Measurements from ENCODE around the gene KRTAP10-9.
"Not testable (repeated sequence)": the region's sequence is repeated elsewhere in the genome, so short reads cannot be mapped to it uniquely, and the experiment has no call there.

The KRTAP10-9 gene, protein sequence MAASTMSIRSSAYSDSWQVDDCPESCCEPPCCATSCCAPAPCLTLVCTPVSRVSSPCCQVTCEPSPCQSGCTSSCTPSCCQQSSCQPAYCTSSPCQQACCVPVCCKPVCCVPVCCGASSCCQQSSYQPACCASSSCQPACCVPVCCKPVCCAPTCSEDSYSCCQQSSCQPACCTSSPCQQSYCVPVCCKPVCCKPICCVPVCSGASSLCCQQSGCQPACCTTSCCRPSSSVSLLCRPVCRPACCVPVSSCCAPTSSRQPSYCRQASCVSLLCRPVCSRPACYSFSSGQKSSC

DNA sequence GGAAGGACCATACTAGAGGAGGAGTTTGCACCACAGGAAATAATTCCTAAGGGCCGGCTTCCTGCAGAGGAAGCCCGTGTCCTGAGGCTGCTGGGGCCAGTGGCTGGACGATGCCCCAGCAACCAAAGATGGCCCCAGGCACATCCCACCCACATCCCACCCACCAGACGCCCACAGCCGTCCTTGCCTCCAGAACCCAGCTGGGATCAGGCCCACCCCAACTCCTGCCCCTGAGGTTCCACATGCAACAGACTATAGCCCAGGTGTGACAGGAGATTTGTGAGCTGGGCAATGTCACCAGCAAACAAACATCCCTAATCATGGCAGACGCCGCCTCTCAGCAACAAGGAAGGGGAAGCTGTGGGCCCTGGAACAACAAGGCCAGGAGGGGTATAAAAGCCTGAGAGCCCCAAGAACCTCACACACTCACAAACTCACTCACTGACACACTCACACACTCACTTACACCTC, at the start of gene KRTAP10-9:
Gene KRTAP10-9 (plus strand): TSS at position 421 of the 471 bp plus-strand sequence. CDS start 79 bp downstream, outside the sequence.
- DNase-seq (ENCODE audit: low read depth), result no peak

DNA sequence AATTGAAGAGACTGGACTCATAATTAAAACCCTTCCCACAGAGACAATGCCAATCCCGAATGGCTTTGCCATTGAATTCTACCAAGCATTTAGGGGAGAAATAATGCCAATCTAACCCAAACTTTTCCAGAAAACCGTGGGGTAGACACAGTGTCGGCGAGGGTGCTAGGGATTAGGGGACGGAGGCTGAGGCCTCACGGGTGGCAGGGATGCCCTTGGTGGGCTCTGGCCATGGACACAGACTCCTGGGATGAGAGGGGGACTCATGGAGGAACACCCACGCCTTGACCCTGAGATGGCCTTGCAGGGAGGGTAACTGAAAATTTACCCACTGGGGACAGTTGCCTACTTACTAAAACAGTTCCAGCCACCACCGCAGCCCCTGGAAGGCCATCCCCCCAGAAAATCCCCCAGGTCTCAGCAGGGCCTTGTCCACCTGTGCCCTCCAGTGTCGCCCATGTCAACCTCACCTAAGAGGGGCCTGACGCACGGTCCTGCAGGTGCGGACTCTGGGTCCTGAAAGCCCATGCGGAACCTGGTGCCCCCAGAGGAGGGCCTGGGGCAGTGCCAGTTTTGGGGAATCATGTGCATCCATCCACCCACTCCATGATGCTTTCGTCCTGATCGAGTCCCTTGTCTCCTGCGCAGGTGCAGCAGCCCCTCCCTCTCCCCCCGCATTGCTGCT, 48.4 kb upstream of the KRTAP10-9 start:
- no peak for DNase-seq (ENCODE audit: low read depth)

DNA sequence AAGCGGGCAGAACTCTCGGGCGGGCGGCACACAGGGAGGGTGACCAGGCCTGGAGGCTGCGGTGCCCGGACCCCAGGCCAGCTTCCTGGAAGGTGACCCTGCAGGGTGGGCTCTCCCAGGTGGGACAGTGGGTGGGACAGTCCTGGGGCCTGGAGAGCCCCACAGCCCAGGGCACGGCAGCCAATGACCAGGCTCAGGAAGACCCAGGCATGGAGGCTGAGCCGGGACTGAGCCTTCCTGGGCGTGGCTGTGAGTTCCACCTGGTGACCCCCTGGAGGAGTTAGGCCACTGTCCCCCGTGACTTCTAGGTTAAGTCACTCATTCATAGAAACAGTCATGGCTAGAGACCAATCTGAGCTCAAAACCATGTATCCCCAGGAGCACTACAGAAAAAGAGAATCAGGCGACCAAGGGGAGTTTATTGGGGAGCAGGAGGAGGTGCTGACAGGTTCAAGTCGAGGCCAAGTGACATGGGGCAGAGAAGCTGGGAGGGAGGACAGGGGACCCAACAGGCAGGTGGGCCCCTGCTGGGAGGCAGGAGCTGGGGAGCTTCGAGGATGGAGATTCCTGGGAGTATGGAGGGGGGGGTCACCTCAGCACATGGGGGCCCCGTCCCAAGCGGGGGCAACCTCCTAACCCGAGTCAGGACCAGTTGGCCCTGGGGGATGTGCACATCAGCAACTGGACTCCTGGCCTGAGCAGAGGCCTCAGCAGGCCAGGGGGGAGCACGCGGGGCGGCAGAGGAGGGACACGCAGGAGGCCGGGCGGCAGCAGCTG, 47.6 kb upstream of the KRTAP10-9 start:
- no peak for DNase-seq (ENCODE audit: low read depth)

DNA sequence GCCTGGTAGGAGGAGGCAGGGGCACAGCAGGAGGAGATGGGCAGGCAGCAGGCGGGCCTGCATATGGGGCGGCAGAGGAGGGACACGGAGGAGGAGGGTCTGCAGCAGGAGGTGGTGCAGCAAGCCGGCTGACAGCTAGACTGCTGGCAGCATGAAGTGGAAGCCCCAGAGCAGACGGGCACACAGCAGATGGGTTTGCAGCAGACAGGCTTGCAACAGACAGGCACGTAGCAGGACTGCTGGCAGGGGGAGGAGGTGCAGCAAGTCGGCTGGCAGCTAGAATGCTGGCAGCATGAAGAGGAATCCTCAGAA, 47.1 kb upstream of the KRTAP10-9 start:
- no peak for DNase-seq (ENCODE audit: low read depth)

DNA sequence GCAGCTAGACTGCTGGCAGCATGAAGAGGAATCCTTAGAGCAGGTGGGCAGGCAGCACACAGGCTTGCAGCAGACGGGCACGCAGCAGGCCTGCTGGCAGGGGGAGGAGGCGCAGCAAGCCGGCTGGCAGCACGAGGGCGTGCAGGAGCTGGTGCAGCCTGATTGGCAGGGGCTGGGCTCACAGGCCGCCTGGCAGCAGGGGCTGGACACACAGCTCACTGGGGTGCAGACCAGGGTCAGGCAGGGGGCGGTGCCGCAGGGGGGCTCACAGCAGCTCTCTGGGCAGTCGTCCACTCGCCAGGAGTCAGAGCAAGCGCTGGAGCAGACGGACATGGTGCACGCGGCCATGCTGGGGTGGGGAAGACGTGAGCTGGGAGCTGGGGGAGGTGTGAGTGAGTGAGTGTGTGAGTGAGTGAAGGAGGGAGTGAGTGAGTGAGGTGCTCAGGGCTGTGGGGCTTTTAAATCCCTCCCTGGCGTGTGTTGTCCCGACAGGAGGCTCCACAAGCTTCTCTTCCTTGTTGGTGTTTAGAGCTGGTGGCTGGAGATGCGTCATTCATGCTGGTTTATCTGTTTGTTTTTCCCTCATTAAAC, 46.6 kb upstream of the KRTAP10-9 start, which contains the start of gene KRTAP10-5:
Gene KRTAP10-5 (minus strand): TSS at position 374 of the 591 bp plus-strand sequence. CDS start 26 bp downstream, at position 348.
- not testable (repeated sequence) for DNase-seq (ENCODE audit: low read depth)

DNA sequence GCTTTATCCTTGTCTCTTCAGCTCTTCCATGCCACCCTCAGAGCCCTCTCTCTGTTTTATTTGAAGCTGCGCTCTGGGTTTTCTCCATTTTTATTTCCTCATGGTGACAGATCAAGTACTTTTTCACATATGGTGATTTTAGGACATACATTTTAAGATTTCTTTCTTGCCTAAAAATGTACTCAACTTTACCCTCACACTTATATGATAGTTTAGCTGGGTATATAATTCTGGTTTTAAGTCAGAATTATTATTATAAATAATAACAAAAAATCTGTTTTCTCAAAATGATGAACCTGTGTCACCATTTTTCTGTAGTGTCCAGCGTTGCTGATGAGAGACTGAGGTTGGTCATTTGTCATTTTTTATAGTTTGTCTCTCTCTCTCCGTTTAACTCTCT, 45.7 kb upstream of the KRTAP10-9 start:
- DNase-seq (ENCODE audit: low read depth), result no peak

DNA sequence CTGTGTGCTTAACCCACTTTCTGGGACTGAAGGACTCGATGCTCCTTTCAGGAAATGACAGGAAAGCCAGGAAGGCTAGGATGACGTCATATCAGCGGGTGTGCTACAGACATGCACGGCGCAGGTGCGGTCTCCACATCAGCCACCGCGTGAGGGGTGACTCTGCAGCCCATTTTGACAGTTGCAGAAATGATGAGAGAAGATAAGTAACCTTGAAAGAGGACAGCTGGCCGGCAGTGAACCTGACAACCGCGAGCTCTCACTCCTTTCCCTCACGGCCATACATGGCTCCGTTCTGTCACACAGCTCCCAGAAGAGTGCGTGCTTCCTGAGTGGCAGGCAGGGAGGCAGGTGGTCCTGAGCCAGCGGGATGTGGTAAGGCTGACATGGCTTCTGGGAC, 44.8 kb upstream of the KRTAP10-9 start:
- DNase-seq (ENCODE audit: low read depth), result no peak

DNA sequence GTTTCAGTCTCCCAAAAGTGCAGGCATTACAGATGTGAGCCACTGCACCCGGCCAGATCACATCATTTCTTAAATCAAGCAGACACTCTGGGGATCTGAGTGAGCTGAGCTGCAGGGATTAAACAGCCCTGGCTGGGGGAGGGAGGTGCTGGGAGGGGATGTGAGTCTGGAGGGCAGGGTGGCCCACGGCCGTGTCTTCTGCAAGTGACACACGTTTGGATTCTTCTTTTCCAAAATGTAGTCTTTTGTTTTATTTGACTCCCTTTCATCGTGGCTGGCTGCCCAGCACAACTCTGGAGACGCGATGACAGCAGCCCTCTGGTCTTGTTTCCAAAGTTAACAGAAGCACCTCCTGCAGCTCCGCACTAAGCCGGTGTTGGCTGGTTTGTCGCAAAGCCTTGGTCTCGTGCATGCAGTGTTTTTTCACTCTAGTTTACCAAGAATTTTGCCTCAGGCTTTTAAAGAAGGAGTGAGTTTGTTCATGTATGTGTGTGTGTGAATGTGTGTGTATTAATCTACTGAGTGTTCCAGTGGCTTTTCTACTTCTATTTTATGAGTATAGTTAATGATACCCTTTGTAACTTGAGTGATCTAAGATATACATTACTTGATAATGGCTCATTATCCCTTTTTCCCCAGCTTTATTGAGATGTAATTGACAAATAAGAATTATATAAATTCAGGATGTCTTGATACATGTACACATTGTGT, 43.6 kb upstream of the KRTAP10-9 start:
- no peak for DNase-seq (ENCODE audit: low read depth)

DNA sequence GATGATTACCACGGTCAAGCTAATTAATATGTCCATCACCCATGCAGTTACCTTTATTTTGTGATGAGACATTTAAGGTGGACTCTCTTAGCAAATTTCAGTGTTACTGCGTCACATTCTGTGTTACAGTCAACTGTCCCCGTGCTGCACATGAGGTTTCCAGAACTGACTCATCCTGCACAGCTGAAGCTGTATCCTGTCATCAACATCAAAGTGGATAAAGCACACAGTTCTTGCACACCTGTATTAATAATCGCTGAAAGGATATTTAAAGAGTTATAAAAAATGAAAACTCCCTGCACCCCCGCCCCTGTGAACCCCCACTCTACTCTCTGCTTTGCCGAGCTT, 43.1 kb upstream of the KRTAP10-9 start:
- peak; percentile 11 for DNase-seq (ENCODE audit: low read depth)

DNA sequence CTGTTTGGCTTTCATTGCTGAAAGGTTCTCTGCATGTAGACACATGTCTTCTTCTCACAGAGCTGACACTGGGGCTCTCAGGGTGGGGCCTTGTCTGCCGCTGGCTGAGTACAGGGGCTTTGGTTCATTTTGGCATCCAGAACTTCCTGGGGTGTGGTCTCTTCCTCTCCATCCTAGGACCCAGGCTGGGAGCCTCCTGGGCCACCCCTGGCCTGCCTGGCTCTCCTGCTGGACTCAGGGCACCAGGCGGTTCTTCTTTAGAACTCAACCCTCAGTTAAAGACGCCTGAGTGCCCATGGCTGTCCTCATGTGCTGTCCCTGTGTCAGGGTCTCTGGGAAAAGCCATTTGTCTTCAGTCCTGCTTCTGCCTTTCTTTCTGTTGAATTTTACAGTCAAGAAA, 41.0 kb upstream of the KRTAP10-9 start:
- DNase-seq (ENCODE audit: low read depth), result no peak

DNA sequence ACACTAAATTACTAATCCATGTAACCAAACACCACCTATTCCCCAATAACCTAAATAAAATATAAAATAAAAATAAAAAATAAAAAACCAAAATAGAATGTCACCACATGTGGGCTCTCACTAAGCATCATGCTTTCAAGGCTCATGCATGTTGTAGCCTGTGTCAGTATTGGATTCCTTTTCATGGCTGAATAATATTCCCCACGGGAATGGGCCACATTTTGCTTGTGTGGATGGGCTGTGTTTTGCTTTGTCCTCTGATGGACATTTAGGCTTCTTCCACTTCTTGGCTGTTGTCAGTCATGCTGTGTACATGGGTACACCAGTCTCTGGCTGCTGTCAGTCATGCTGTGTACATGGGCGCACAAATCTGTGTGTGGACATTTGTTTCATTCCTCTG, 37.8 kb upstream of the KRTAP10-9 start:
- DNase-seq (ENCODE audit: low read depth), result no peak

DNA sequence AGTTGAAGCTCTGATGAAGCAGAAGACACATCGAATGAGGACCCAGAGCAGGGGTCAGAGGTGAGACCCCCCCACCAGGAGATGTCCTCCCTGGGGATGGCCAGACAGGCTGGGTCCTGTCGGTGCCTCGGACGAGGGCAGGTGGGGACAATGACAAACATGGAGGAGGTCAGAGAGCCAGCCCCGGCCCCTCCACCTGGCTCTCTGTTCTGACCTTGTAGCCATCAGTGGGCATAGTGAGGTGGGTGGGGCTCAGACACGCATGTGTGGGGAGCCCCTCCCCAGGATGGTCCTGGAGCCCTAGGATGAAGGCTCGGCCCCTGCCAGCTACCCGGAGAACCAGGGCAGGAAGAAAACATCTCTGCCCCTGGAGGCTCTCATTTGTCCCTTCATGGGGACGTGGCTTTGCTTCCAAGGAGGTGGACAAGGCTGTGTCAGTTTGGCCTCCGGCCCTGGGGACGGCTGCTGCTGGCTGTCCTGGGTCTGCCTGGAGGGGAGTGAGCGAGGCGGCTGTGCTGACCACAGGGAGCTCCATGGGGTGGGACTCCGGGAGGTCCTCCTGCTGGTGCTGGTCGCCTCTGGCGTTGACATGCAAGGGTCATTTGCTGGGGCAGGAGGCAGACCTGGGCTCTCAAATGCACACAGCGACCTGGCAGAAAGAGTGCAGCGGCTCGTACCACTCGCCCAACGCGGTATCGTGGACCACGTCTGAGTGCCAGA, 37.1 kb upstream of the KRTAP10-9 start:
- no peak for DNase-seq (ENCODE audit: low read depth)

DNA sequence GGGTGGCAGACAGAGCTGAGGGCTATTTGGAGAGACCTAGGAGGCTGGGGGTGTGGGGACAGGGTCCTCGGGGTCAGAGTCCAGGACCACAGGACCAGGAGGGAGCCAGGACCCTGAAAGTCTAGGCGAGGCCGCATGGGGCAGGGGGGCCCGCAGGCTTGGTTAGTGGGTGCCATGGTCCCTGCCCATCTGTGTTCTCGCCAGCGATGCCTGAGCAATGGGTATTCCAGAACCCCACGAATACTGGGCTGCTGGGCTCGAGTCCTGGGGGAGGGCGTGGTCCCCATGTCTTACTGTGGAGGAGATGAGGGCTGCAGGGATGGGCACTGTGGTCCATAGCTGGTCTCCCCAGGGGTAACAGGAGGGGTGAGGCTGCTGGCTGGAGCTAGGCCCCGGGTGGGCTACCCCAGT, 36.6 kb upstream of the KRTAP10-9 start:
- DNase-seq (ENCODE audit: low read depth), result no peak

DNA sequence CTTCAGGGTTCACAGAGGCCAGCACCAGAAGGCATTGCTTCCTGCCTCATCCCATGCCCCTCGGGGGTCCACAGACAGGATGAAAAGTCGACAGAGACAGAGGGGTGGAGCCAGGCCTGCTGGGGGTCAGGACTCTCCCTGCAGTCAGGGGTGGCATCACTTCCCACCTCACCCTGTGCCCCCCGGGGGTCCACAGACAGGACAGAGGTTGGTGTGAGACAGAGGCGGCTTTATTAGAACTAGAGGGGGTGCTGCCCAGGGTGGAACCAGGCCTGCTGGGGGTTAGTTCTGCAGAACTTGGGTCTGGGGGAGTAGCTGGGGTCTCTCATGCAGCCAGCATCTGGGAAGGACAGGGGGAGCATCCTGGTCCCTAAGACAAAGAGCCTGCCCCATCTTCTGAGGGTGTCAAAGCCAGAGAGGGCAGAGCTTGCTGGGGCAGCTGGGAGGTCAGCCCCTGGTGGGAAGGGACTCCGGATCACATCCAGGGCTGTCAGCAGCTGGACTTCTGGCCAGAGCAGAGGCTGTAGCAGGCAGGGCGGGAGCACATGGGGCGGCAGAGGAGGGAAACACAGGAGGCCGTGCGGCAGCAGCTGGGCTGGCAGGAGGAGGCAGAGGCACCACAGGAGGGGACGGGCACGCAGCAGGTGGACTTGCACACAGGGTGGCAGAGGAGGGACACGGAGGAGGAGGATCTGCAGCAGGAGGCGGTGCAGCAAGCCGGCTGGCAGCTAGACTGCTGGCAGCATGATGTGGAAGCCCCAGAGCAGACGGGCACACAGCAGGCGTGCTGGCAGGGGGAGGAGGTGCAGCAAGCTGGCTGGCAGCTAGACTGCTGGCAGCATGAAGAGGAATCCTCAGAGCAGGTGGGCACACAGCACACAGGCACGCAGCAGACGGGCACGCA, 35.7 kb upstream of the KRTAP10-9 start:
- DNase-seq (ENCODE audit: low read depth), result not testable (repeated sequence)

DNA sequence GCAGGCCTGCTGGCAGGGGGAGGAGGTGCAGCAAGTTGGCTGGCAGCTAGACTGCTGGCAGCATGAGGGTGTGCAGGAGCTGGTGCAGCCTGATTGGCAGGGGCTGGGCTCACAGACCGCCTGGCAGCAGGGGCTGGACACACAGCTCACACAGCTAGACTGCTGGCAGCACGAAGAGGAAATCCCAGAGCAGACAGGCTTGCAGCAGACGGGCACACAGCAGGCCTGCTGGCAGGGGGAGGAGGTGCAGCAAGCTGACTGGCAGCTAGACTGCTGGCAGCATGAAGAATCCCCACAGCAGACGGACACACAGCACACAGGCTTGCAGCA, 35.1 kb upstream of the KRTAP10-9 start:
- DNase-seq (ENCODE audit: low read depth), result not testable (repeated sequence)

DNA sequence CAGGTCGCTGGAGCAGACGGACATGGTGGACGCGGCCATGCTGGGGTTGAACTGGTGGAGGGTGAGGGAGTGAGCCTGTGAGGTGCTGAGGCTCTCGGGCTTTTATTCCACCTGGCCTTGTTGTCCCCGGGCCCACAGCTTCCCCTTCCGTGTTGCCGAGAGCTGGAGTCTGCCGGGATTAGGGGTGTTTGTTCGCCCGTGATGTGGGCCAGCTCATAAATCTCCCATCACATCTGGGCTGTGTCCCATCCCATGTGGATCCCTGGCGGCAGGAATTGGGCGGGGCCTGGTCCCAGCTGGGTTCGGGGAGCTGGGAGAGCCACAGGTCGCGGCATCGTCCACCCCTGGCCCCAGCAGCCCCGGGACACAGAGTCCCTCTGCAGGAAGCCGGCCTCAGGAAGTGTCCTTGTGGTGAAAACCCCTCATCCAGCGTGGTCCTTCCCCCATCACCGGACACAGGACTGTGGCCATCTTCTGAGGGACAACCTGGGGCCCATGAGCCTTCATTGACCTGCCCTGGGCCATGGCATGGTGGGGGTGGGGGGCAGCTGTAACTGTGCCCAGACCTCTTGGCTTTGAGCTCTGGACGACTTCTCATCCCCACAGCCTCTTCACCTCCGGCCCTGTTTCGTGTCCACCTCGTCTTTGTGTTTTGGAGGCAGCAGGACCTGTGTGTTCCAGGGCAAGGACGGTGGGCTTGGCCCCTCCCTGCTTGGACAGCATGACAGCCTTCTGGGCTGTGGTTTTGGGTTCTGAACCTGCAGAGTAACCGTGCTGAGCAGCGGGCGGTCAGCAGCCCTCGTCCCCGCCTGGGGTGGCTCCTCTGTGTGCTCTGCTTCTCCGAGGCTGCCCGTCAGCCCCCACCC, 34.2 kb upstream of the KRTAP10-9 start, which contains the start of gene KRTAP10-6:
Gene KRTAP10-6 (minus strand): TSS at position 60 of the 866 bp plus-strand sequence. CDS start 21 bp downstream, at position 39.
- no peak for DNase-seq (ENCODE audit: low read depth)

DNA sequence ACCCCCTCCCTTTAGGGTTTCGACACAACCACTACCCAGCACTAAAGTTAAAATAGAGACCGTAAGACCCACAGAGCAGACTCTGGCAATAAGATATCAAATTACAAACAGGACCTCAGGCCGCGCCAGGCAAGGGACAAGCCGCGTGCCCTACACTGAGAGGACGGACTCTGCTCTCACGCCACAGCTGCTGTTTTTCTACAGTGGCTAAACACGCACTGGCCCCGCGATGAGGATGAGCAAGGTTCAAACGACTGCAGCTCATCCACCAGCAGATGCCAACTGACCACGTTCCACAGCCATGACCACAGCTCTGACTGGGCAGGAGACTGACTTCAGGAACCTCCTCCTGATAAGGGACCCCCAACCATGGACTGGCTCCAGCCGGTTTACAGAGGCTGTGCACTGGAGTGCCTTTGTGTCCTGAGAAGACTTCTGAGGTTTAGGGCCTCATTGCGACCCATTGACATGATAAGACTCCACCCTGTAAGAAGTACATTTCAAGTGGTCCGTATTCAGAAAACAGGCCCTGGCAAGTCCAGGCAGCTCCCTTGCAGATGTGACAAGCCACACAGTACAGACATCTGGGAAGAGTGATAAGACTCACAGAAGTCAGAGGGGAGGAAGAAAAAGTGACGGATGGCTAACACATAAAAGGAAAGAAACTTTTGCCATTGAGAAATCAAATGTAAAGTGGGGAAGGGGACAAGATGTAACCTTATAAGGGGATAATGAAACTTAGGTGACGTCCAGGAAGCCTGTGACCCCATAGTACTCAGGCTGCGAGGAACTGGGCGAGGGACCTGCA, 33.1 kb upstream of the KRTAP10-9 start:
- no peak for DNase-seq (ENCODE audit: low read depth)

DNA sequence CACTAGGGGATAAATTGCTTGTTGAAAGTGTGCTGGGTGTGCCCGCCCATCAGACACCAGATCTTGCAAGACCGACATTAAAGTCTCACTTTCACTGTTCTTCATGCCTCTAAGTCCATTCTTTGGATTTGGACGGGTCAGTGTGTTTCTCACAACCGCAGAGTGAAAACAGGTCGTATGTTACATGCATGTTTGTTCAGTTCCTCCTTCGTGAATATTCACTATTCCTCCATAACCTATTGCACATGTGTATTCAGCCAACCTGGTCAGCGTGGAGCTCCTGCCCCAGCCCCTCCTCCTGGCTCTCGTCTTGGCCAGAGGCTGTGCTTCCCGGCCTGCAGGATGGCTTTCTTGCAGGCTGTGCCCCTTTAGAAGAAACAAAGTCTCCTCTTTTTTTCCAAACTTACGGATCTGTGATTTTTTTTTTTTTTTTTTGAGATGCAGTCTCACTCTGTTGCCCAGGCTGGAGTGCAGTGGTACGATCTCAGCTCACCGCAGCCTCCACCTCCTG, 32.4 kb upstream of the KRTAP10-9 start:
- DNase-seq (ENCODE audit: low read depth), result no peak

All from activated T-cell treated with anti-CD3 and anti-CD28 coated beads for 24 hours (primary cell).